HG03097 (cell line): ENCODE results near the gene ACAP2.
"Not testable (repeated sequence)": the region's sequence is repeated elsewhere in the genome, so short reads cannot be mapped to it uniquely, and the experiment has no call there.

Experiments used
- ATAC-seq: cut with Tn5 transposase; IDR thresholded peaks from one replicate; pipeline ENCODE4 v1.9.1; 2021; ENCODE audit not compliant: unreplicated experiment, low FRiP score

Gene ACAP2

GRCh38 chr3:195249057-195249770, 193.6 kb downstream of the ACAP2 start:
- no peak for ATAC-seq

GRCh38 chr3:195248281-195248680, 194.5 kb downstream of the ACAP2 start:
- no peak for ATAC-seq

GRCh38 chr3:195247863-195248189, 195.0 kb downstream of the ACAP2 start:
- ATAC-seq: no peak

- no peak for ATAC-seq
Observed at GRCh38 chr3:195247086-195247862, 195.5 kb downstream of the ACAP2 start.

- ATAC-seq: no peak
Observed at GRCh38 chr3:195246581-195246995, 196.2 kb downstream of the ACAP2 start.

- no peak for ATAC-seq
Observed at GRCh38 chr3:195245531-195245951, 197.3 kb downstream of the ACAP2 start.

GRCh38 chr3:195241592-195242355, 201.0 kb downstream of the ACAP2 start:
- ATAC-seq: no peak

- ATAC-seq: no peak
Observed at GRCh38 chr3:195240939-195241338, 201.9 kb downstream of the ACAP2 start.

- no peak for ATAC-seq
Observed at GRCh38 chr3:195240171-195240701, 202.6 kb downstream of the ACAP2 start.

- no peak for ATAC-seq
Observed at GRCh38 chr3:195239121-195239520, 203.7 kb downstream of the ACAP2 start.

- ATAC-seq: no peak
Observed at GRCh38 chr3:195238586-195239118, 204.2 kb downstream of the ACAP2 start.

- ATAC-seq: no peak
Observed at GRCh38 chr3:195238081-195238571, 204.7 kb downstream of the ACAP2 start.

GRCh38 chr3:195236801-195237570, 205.8 kb downstream of the ACAP2 start:
- ATAC-seq: no peak

- no peak for ATAC-seq
Observed at GRCh38 chr3:195236076-195236798, 206.6 kb downstream of the ACAP2 start.

- no peak for ATAC-seq
Observed at GRCh38 chr3:195230244-195230643, 212.6 kb downstream of the ACAP2 start.

- ATAC-seq: not testable (repeated sequence)
Observed at GRCh38 chr3:195228886-195229285, 213.9 kb downstream of the ACAP2 start.

GRCh38 chr3:195227871-195228270, 214.9 kb downstream of the ACAP2 start:
- ATAC-seq: no peak

GRCh38 chr3:195226900-195227447, 215.8 kb downstream of the ACAP2 start:
- ATAC-seq: no peak

- no peak for ATAC-seq
Observed at GRCh38 chr3:195226445-195226844, 216.4 kb downstream of the ACAP2 start.
